SK-MEL-5 (cell line): ENCODE results near the gene ELAPOR2. TPM values are rescaled to one million over a fixed set of nuclear protein-coding genes. Genes with fewer than 3 reads are reported as not detected.

Source experiments
- total RNA-seq: library from RNA; depleted of rRNA; stranded (reverse); fragments of >200 nt; shearing (Covaris generic); gene quantifications from 2 replicates; pipeline ENCODE4 v1.2.3, GENCODE V29; 2014; rRNA removed

The ELAPOR2 gene
- total RNA-seq, 1 experiment from 2014 or later: 6.3 TPM

Other genes with a start within 250 kb of the ELAPOR2 start
- 70.3 and 72.6 TPM in 2 replicates for gene DMTF1, start 92.8 kb upstream of the ELAPOR2 start, total RNA-seq
- gene TMEM243, start 160.1 kb upstream of the ELAPOR2 start, total RNA-seq: 40.2 and 43.6 TPM in 2 replicates